Islet of Langerhans (tissue), 1 donor: ENCODE measurements around the gene AGAP1.
"Not testable (repeated sequence)": the region's sequence is repeated elsewhere in the genome, so short reads cannot be mapped to it uniquely, and the experiment has no call there.

Experiments
- FAIRE-seq: peaks from one replicate; lab custom pipeline; 2011; peaks lifted over from hg19 to GRCh38; lab: Jason Lieb, UNC

The AGAP1 gene

DNA sequence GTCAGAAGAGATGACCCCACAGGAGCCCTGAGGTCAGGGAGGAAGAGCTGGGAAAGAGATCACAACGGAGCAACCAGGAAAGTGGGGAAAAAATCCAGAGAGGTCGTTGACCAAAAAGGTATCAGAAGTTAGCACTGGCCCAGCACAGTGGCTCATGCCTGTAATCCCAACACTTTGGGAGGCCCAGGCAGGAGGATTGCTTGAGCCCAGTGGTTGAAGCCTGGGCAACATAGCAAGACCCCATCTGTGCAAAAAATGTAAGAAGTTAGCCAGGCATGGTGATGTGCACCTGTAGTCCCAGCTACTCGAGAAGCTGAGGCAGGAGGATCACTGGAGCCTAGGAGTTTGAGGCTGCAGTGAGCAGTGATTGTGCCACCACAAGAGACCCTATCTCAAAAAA, 552.9 kb downstream of the AGAP1 start:
- no peak for FAIRE-seq

DNA sequence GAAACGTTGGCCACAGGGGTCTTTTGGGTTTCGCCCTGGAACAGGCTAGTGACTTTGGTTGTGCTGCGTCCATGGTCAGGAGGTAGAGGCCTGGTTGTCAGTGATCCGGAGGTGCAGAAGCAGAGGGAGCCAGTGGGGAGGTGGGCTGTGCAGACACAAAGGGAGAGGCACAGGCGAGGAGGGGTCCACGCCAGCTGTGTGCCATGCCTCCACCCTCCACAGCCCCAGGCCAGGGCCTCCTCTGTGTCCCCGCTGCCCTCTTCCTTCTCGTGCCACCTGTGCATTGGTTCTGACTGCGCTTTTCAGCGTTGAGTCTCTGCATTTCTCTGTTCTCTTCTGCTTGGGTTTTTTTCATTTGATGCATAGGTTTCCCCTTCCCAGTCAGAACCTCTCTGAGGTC, 553.3 kb downstream of the AGAP1 start:
- no peak for FAIRE-seq

GRCh38 chr2:236047886-236048540, 554.2 kb downstream of the AGAP1 start:
- FAIRE-seq = no peak

DNA sequence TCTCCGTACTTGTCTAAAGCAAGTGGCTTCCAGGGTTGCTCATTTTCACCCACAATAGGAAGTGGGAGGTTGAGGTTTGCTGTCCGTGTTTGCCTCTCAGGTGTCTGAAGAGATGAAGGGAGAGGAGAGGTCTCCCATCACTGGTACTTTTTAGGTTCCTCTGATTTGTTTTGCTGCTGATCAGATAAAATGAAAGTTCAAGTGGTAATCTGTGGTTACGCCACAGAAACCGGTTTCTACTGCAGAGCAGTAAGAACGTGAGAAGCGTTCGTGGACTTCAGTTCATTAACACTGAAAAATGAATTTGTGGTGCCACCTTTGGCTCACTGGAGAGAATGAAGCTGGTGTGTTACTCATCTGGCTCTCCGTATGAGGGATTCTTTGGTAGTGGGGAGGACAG, 556.1 kb downstream of the AGAP1 start:
- no peak for FAIRE-seq

DNA sequence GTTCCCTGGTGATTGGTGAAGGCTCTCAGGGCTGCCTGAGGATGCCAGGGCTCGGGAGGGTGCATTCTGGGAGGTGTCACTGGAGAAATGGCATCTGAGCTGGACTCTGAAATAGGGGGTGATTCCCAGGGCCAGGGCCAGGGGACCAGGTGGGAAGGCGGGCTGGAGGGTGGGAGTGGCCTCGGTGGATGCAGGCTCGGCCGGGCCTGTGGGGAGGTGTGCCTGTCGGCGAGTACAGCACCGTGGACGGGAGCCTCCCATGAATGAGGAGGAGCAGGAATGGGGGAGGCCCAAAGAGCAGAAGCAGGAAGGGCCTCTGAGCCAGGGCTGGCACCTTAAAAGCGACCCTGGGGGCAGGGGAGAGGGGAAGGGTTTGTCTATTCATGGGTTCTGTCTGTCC, 557.5 kb downstream of the AGAP1 start:
- FAIRE-seq = no peak

GRCh38 chr2:236051806-236052205, 558.0 kb downstream of the AGAP1 start:
- no peak for FAIRE-seq

- FAIRE-seq = no peak
These were observed 558.4 kb downstream of the AGAP1 start for GRCh38 chr2:236052206-236052605.

DNA sequence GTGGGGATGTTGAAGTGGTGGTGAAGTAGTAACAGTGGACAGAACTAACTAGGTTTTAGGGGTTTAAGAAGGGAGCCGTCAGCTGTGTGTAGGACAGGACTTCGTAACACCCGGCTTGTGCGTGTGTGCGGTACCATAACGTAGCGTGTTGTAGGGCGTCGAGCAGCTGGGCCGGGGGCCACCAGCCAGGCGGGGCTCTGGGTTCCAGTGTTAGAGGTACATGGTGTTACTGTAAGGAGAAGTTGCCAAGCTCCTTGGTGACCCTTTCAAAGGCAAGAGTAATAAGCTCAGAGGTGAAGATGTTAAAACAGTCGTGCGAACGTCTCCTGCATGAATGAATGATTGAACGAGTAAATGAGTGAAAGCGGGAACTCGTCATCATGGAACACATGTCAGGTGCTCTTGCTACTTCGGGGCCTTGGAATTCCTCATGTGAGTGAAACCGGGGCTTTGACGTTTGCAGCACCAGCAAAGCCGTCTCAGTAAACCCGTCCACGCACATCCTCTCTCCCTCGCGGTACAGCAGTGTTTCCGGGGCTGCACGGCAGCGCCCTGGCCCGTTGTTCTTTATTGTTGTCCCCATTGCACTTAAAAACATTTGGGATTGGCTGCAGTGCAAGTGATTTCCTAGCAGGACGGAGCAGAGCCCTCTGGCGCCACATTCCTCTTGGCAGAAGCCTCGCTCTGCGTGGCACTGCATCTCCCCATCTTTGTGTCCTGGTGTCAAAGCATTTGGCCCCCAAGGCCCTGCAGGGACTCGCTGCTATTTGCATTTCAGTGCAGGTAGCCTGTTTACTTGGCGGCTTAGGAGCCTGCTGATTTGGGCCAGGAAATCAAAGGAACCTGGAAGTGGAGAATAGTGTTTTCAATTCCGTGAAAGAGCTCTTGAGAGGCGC, 559.3 kb downstream of the AGAP1 start:
- FAIRE-seq = no peak

- FAIRE-seq = no peak
These were observed 560.3 kb downstream of the AGAP1 start for GRCh38 chr2:236054125-236054524.

- no peak for FAIRE-seq
These were observed 560.9 kb downstream of the AGAP1 start for GRCh38 chr2:236054621-236055305.

- FAIRE-seq = no peak
These were observed 561.6 kb downstream of the AGAP1 start for GRCh38 chr2:236055471-236055870.

DNA sequence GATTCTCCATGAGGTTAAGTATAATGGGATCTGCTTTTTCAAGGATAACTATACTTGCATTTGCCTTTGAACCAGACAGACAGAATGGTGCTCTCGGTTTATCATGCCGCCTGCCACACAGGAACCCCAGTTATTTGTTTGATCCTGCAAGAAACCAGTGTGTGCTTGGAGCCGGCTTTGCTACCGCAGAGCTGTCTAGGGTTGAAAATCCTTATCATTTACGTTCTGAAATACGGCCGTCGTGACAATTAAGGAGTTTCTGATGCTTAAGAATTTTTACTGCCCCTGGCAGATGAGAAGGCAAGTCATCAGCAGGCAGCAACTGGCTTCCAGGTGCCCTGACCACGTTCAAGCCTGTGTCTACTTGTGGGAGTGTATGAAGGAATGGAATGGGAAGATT, 562.3 kb downstream of the AGAP1 start:
- no peak for FAIRE-seq

GRCh38 chr2:236057375-236057774, 563.5 kb downstream of the AGAP1 start:
- no peak for FAIRE-seq

DNA sequence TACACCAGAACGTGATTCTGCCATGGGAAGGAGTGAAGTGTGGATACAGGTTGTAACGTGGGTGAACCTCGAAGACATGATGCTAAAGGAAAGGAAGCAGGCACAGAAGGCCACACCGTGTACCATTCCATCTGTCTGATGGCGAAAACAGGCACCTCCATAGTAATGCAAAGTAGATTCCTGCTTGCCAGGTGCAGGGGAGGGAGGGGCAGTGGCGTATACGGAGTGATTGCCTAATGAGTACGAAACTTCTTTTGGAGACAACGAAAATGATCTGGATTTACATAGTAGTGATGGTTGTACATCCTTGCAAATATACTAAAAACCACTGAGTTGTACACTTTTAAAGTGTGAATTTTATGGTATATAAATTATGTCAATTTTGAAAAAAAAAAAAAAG, 567.7 kb downstream of the AGAP1 start:
- no peak for FAIRE-seq

GRCh38 chr2:236061899-236062298, 568.1 kb downstream of the AGAP1 start:
- FAIRE-seq = no peak

DNA sequence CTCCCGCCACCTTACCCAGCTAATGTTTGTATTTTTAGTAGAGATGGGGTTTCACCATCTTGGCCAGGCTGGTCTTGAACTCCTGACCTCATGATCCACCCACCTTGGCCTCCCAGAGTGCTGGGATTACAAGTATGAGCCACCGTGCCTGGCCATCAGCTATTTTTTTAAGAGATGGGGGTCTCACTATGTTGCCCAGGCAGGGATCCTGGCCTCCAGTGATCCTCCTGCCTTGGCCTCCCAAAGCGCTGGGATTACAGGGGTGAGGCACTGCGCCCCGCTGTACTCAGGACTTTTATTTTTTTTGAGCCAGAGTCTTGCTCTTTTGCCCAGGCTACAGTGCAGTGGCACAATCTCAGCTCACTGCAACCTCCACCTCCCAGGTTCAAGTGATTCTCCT, 569.0 kb downstream of the AGAP1 start:
- not testable (repeated sequence) for FAIRE-seq

DNA sequence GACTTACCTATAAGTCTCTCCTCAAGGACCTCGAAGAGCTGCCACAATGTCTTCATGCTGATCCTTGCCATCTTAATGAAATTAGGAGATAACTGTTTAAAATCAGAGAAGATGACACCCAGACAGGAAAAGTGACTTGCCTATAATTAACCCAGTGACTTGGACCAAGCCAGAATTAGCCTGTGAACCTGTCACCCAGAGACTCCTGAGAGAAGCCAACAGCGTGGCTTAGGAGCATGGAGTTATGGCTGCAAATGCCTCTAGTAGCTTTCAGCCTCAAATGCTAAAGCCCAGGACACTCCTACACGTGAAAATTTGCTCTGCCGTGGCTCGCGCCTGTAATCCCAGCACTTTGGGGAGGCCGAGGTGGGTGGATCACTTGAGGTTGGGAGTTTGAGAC, 570.2 kb downstream of the AGAP1 start:
- FAIRE-seq = no peak

GRCh38 chr2:236065314-236066160, 571.7 kb downstream of the AGAP1 start:
- FAIRE-seq = no peak

GRCh38 chr2:236070236-236070635, 576.4 kb downstream of the AGAP1 start:
- FAIRE-seq = no peak

DNA sequence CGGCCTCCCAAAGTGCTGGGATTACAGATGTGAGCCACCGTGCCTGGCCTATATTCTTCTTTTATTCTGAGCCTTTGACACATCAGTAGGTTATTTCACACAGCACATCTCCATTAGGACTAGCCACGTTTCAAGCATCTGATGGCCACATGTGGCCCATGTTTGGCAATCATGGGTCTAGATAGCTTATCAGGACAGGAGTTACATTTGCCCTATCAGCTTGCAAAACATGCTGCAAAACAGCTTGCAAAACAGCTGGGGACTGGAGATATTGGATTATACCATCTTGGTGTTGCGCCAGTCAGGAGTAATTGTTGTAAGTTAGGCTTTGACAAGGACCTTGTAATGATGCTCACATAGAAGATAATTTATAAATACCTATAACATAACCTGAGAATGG, 579.4 kb downstream of the AGAP1 start:
- no peak for FAIRE-seq

DNA sequence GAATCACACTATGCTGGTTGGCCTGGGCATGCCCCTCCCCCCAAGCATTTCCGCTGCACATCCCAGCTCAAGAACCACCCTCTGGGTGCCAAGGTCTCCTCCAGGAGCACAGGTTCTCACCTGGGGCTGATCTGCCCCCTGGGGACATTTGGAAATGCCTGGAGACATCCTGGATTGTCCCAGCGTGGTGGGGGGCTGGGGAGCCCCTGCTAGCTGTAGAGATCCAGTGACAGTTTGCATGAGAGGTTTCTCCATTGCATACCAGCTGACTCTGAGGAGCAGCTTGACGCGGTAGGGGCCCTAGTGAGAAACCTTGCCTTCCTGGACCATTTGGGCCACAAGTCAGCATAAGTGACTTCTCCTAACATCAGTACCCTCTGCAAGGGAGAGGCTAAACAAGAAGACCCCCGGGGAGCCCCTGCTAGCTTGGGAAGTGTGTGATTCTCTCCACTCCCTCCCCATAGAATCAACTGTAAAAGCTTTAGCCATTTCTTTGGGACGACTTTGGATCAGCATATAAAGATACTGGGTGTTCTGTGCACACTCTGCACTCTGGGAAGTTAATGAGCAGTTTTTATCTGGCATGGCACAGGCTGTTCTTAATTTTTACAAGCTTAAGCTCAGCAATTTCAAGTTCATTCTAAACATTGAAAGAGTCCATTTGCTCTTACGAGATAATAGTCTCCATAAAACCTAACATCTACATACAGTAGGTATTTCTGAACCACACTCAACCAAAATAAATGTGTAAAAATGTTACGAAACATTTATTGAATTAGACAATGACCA, 580.2 kb downstream of the AGAP1 start:
- FAIRE-seq = no peak
